Fibroblast of skin of left quadriceps (primary cell): ENCODE results near the gene HFM1.
"Not testable (repeated sequence)": the region's sequence is repeated elsewhere in the genome, so short reads cannot be mapped to it uniquely, and the experiment has no call there.

ENCODE experiments used
- DNase-seq, 2 experiments: peaks; one replicate each; pipeline ENCODE4 v3.0.0-alpha.2; 2013; ENCODE audit warnings: low read depth in 2 of 2

Gene HFM1, protein sequence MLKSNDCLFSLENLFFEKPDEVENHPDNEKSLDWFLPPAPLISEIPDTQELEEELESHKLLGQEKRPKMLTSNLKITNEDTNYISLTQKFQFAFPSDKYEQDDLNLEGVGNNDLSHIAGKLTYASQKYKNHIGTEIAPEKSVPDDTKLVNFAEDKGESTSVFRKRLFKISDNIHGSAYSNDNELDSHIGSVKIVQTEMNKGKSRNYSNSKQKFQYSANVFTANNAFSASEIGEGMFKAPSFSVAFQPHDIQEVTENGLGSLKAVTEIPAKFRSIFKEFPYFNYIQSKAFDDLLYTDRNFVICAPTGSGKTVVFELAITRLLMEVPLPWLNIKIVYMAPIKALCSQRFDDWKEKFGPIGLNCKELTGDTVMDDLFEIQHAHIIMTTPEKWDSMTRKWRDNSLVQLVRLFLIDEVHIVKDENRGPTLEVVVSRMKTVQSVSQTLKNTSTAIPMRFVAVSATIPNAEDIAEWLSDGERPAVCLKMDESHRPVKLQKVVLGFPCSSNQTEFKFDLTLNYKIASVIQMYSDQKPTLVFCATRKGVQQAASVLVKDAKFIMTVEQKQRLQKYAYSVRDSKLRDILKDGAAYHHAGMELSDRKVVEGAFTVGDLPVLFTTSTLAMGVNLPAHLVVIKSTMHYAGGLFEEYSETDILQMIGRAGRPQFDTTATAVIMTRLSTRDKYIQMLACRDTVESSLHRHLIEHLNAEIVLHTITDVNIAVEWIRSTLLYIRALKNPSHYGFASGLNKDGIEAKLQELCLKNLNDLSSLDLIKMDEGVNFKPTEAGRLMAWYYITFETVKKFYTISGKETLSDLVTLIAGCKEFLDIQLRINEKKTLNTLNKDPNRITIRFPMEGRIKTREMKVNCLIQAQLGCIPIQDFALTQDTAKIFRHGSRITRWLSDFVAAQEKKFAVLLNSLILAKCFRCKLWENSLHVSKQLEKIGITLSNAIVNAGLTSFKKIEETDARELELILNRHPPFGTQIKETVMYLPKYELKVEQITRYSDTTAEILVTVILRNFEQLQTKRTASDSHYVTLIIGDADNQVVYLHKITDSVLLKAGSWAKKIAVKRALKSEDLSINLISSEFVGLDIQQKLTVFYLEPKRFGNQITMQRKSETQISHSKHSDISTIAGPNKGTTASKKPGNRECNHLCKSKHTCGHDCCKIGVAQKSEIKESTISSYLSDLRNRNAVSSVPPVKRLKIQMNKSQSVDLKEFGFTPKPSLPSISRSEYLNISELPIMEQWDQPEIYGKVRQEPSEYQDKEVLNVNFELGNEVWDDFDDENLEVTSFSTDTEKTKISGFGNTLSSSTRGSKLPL (N-terminal part only)

DNA sequence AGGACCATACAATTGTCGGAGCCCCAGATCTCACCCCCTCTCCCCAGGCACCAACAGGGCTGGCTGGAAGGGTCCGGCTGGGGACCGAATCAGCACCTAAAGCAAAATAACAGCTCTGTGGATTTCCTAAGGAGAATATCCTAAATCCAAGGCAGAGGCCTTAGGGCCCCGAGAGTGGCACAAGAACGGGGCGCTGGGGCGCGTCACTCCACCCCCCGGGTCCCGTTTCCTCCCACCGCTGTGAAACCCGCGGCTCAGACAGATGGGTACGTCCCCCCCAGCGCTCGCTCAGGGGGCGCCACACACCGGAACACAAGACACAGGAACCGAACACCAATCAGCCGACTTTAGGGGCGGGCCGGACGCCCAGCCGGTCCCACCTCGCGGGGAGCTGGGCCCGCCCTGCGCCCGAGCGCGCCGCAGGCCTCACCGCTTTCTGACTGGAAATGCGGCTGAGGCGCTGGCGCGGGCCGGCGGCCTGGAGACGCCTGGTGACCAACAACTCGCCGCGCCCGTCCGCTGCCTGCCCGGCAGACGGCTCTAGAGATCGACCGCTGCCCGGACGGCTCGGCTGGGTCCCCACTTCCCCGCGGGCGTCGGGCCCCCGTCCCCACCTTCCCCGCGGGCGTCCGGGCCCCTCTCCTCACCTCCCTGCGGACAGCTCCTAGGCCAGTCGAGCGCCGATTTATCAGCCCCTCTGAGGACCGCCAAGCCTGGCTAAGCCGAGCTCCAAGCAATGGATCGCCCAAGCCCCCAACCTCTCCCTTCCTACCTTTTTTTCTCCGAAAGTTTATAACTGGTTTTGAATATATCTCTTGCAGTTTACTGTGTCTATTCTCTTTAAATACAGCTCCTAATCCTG lies at the start of gene HFM1:
Gene HFM1, minus strand, starts transcription at position 687 of the 862 bp plus-strand sequence. CDS start 3,755 bp downstream, outside the sequence.
- peak; percentile 36 to 59 for DNase-seq

DNA sequence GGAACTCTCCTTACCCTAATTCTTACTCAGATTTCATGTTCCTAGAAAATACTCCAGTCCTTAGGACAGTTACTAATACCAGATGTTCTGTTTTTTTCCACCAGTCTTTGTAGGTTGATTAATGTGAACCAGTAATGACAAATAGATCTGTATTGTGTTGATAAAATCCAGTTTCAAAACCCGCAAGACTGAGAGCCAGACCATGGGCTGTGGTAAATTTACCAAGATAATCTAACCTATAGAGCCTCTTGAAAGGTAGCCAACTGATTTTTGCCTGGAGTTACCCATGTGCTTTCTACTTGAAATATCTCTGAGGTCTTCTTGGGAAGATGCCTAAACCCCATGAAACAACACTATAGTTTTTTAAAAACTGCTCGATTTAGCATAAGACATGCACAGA lies 49.5 kb upstream of the HFM1 start:
- no peak for DNase-seq

DNA sequence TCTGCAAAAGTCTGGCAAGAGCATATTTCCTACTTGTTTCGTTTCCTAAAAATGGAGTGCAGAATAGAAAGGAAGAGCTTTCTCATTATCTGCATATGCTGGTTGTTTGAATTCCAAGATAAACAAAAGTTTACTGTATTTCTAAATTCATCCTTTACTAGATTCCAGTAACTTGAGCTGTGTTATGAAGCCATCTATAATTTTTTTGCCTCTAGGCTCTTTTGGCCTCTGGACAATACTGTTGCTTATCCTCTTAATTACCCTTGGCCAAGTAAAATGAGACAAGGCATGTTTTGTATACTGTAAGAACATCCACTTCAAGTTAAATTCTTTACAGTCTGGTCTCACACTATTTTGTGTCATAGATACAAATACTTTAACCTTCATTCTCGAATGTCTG lies 45.6 kb upstream of the HFM1 start:
- no peak for DNase-seq

DNA sequence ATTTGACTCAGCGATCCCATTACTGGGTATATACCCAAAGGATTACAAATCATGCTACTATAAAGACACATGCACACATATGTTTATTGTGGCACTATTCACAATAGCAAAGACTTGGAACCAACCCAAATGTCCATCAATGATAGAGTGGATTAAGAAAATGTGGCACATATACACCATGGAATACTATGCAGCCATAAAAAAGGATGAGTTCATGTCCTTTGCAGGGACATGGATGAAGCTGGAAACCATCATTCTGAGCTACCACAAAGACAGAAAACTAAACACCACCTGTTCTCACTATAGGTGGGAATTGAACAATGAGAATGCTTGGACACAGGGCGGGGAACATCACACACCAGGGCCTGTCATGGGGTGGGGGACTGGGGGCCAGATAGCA lies 43.1 kb upstream of the HFM1 start:
- DNase-seq = not testable (repeated sequence)

DNA sequence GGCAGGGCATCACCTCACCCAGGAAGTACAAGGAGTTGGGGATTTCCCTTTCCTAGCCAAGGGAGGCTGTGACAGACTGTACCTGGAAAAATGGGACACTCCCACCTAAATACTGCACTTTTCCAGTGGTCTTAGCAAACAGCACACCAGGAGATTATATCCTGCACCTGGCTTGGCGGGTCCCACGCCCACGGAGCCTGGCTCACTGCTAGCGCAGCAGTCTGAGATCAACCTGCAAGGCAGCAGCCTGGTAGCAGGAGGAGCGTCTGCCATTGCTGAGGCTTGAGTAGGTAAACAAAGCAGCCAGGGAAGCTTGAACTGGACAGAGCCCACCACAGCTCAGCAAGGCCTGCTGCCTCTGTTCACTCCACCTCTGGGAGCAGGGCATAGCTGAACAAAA lies 37.3 kb upstream of the HFM1 start:
- DNase-seq = not testable (repeated sequence)

DNA sequence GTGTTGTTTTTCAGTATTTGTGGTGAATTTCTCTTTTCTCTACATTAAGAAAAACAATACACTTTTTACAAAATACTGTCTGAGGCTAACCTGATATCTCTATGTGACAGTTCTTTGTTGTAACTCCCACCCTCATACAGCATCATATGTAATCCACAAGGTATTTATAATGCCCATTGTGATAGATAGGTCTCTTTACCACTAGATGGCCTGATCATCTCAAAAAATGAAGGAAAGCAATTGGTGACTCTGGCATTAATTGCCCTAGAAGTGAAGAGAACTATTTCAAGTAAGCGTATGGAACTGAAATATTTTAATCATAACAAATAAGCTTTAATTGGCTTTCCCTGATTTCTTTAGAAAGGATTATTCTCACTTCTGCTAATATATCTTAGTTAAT lies 36.2 kb upstream of the HFM1 start:
- no peak for DNase-seq

DNA sequence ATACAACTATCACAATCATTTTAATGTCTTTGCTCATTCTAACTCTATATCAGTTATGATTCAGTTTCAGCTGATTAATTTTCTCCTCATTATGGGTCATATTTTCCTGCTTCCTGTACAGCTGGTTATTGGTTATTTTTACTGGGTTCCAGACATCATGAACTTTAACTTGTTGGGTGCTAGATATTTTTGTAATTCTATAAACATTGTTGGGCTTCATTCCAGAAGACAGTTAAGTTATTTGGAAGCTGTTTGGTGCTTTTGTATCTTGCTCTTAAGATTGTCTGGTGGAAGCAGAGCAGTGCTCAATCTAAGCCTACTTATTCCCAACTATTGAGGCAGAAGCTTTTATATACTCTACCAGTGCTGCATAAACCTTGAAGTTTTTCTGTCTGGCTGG lies 34.4 kb upstream of the HFM1 start:
- DNase-seq = no peak

DNA sequence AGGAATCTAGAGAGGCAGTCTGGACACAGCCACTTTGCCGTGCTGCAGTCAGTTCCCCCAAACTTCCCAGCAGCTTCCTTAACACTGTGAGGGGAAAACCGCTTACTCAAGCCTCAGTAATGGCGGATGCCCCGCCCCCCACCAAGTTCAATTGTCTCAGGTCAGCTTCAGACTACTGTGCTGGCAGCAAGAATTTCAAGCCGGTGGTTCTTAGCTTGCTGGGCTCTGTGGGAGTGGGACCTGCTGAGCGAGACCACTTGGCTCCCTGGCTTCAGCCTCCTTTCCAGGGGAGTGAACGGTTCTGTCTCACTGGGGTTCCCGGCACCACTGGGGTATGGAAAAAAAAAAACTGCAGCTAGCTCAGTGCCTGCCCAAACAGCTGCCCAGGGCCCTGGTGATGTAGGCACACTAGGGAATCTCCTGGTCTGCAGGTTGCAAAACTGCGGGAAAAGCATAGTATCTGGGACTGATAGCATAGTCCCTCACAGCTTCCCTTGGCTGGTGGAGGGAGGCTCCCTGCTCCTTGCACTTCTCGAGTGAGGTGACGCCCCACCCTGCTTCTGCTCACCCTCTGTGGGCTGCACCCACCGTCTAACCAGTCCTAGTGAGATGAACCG lies 23.7 kb upstream of the HFM1 start:
- no peak for DNase-seq

DNA sequence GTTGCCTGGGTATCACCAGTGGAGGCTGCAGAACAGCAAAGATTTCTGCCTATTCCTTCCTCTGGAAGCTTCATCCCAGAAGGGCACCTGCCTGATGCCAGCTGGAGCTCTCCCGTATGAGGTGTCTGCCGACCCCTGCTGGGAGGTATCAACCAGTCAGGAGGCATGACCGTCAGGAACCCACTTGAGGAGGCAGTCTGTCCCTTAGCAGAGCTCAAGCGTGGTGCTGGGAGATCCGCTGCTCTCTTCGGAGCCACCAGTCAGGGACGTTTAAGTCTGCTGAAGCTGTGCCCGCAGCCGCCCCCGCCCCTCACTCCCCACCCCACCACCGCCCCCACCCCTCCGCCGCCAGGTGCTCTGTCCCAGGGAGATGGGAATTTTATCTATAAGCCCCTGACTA lies 23.1 kb upstream of the HFM1 start:
- DNase-seq = no peak

DNA sequence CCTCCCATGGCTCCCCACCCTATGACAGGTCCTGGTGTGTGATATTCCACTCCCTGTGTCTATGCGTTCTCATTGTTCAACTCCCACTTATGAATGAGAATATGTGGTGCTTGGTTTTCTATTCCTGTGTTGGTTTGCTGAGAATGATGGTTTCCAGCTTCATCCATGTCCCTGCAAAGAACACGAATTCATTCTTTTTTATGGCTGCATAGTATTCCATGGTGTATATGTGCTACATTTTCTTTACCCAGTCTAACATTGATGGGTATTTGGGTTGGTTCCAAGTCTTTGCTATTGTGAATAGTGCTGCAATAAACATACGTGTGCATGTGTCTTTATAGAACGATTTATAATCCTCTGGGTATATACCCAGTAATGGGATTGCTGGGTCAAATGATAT lies 17.9 kb upstream of the HFM1 start:
- not testable (repeated sequence) for DNase-seq

DNA sequence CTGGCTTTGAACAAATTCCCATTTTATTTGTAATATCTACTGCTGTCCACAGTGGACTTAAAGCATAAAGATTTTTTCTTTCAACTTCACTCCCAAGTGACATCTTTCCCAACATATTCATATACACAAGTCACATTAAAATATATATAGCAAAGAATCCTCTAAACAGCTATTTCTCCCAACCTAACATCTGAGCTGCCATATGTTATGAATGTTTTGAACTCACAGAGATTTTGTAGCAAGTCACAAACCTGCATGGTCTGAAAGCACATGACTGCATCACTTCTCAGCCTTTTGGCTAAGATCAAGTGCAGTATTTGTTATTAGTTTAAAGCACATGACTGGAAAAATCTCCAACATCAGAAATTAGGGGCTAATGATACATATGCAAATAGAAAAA lies 7.7 kb upstream of the HFM1 start:
- no peak for DNase-seq

DNA sequence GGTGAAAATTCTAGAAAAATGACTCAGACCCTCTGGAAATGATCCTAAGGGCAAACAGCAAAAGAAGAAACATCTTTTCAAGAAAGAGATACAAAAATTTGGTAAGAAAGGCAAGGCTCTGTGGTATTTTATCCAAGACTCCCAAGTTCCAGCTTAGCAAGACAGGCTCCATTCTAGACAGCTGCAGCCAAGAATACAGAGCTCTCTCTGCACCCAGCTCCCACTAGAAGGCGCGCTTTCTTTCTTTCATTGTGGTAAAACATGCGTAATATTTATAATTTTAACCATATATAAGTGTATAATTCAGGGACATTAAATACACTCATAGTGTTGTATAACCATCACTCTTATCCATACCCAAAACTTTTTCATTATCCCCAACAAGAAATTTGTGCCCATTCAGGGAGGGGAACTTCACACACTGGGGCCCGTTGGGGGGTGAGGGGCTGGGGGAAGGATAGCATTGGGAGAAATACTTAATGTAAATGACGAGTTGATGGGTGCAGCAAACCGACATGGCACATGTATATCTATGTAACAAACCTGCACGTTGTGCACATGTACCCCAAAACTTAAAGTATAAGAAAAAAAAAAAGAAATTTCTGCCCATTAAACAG lies 2.2 kb upstream of the HFM1 start:
- no peak for DNase-seq

DNA sequence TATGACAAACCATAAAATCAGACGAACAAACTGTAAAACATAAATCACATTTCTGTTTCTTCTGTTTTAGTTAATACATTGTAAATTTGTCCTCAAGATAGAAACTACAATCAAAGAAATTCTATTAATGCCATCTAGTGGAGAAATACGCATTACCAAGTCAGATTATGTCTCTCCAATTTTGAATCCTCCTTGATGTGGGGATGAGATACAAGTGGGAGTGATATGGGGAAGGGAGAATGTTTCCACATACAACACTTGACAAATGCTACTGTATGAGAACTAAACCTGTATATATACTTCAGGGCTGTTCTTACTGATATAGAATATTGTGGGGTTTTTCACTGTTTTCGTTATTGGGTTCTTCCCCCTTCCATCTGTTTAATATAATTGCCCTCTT lies 2.6 kb downstream of the HFM1 start:
- DNase-seq = no peak

DNA sequence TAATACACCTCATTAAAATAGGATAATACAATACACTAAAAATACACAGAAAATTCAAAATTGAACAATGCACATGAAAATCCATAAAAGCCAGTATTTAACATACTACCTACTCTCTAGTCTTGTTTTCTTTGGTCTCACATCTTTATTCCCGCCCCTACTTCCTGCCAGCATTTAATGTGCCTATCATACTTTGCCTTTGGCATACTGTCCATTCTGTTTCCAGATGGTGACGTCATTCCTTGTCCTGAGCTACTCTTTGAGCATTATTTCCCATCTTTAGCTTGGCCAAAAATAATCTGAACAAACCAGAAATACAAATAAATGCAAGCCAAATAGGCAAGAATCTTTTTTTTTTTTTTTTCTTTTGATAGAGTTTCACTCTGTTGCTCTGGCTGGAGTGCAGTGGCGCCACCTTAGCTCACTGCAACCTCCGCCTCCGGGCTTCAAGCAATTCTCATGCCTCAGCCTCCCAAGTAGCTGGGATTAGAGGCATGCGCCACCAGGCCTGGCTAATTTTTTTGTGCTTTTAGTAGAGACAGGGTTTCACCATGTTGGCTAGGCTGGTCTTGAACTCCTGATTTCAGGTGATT lies 4.4 kb downstream of the HFM1 start:
- no peak for DNase-seq

DNA sequence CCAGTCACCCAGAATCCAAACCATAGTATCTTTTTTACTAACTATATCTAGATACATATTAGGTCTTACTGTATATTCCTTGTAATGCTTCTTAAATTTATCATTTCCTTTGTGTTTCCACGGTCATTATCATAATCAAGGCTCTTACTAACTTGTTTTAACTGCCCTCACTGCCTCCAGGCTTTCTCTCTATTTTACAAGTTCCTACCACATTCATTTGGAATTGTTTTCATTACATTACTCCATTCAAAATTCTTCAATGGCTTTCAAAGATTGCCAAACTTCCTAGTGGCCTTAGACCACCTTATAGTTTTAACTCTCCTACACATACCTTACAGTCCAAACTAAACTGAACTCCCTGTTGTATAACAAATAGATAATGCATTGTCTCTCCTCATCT lies 6.3 kb downstream of the HFM1 start:
- no peak for DNase-seq

DNA sequence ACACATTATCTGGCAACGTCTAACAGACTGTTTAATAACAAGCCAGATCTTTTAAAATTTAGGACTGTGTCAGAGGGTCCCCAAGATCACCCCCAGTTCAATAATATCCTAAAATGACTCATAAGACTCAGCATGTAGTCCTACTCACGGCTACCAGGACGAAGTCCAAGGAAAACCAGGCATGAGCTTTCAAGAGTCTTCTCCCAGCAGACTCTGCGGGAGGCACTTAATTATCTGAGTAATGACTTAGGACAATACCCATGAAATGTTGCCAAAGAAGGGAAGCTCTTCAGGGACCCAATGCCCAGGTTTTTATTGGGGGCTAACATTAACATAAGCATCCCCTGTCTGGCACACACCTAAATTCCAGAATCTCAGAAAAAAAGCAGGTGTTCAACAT lies 7.0 kb downstream of the HFM1 start:
- no peak for DNase-seq

DNA sequence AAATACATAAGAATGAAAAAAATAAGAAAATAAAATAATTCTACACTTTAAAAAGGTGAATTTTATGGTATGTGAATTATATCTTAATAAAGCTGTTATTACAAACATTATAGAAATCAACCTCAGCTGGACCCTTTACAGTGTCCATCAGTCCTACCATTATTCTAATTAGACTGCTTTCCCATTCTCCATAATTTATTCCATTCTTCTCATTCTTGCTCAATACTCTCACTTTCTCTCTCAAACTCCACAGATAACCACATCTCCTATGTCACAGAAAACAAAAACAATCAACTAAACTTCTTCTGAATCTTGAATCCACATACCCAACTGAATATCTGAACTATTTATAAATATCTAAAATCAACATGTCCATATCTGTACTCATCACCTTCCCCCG lies 11.6 kb downstream of the HFM1 start:
- DNase-seq = no peak

DNA sequence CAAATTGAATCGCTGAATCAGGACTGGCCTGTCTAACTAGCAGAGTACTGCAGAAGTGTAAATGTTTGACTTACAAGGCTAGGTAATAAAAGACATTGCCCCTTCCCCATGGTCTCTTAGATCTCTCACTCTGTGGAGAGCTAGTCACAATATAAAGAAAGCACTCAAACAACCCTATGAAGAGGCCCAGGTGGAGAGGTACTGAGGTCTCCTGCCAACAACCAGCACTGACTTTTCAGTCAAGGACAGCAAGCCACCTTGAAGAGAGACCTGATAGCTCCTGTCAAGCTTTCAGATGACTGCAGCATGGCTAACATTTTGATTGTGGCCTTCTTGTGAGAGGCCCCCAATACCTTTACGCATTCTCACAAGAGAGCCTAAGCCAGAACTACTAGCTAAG lies 18.5 kb downstream of the HFM1 start:
- no peak for DNase-seq

DNA sequence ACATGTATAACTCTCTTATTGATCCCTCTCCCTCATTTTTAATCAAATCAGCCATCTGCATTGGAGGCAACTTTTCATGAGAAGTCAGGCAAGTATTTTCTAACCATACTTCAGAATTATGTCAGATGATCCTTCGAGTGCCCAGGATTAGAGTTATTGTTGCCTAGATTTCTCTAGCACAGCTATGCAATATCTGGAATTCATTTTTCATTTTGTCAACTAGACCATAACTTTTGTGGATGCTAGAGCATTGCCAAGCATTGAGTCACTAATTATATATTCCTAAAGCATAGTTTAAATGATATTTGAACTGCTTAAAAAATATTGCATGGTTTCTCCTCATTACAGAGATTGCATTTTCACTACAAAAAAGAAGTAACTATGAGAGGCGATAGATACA lies 21.2 kb downstream of the HFM1 start:
- peak; percentile 59 to 64 for DNase-seq

DNA sequence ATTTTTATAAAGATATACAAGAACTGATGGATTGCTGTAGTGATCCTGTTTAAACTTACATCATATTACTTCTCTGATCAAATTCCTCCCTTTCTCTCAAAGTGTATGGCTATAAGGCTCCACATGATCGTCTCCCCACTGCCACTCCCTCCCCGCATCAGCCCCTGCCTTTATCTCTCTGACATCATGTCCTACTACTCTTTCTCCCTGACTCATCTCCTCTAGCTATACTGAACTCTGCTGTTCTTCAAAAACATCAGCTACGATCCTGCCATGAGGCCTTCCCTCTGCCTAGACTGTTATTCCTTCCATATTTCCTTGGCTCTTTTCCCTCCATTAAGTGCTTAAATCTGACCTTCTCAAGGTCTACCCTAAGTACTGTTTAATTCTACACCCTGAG lies 22.8 kb downstream of the HFM1 start:
- no peak for DNase-seq
